Loucy (cell line): Measurements from ENCODE around the gene USPL1.

Experiments
- H2AFZ ChIP-seq: fragments of 200-600 bp; sonication (generic); 2 replicates; pipeline ENCODE4 v1.6.0; 2016; ENCODE audit warnings: antibody characterized with exemption, mild to moderate bottlenecking, low read length, moderate library complexity
- H3F3A ChIP-seq: fragments of 200-600 bp; 2 replicates; pipeline ENCODE4 v1.6.0; 2016; ENCODE audit warnings: antibody characterized with exemption, low read depth, mild to moderate bottlenecking
- H3K27me3 ChIP-seq: fragments of 200-600 bp; sonication (generic); 2 replicates; pipeline ENCODE4 v1.6.1; 2014; ENCODE audit warnings: low read length, mild to moderate bottlenecking; ENCODE audit not compliant: insufficient read depth, poor library complexity, severe bottlenecking
- H3K36me3 ChIP-seq: fragments of 200-600 bp; sonication (generic); 2 replicates; pipeline ENCODE4 v1.6.1; 2016; ENCODE audit warnings: low read length; ENCODE audit not compliant: insufficient read depth
- H3K4me1 ChIP-seq: fragments of 200-600 bp; sonication (generic); 2 replicates; pipeline ENCODE4 v1.5.1; 2014; ENCODE audit warnings: low read length, mild to moderate bottlenecking; ENCODE audit not compliant: insufficient read depth, poor library complexity, severe bottlenecking
- H3K4me2 ChIP-seq: fragments of 200-600 bp; sonication (generic); 2 replicates; pipeline ENCODE4 v1.6.0; 2014; ENCODE audit warnings: antibody characterized with exemption, low read length, low read depth, mild to moderate bottlenecking; ENCODE audit not compliant: poor library complexity, severe bottlenecking
- H3K4me3 ChIP-seq: fragments of 200-600 bp; sonication (generic); 2 replicates; pipeline ENCODE4 v1.5.1; 2014; ENCODE audit warnings: low read length, mild to moderate bottlenecking, mixed read lengths; ENCODE audit not compliant: poor library complexity, severe bottlenecking
- H3K79me2 ChIP-seq: fragments of 200-600 bp; sonication (generic); 2 replicates; pipeline ENCODE4 v1.6.1; 2014; ENCODE audit warnings: low read length; ENCODE audit not compliant: insufficient read depth
- H3K9ac ChIP-seq: fragments of 200-600 bp; sonication (generic); 2 replicates; pipeline ENCODE4 v1.6.0; 2014; ENCODE audit warnings: mild to moderate bottlenecking, low read depth, low read length, moderate library complexity; ENCODE audit not compliant: poor library complexity, severe bottlenecking
- H3K9me2 ChIP-seq: fragments of 200-600 bp; sonication (generic); replicated peaks from 2 replicates; pipeline ENCODE4 v1.6.1; 2016; ENCODE audit warnings: low read depth, low read length, mixed read lengths
- H3K9me3 ChIP-seq: fragments of 200-600 bp; sonication (generic); 2 replicates; pipeline ENCODE4 v1.6.1; 2014; ENCODE audit warnings: mild to moderate bottlenecking, antibody characterized with exemption, low read length, low read depth; ENCODE audit not compliant: insufficient read depth
- H4K20me1 ChIP-seq: fragments of 200-600 bp; sonication (generic); 2 replicates; pipeline ENCODE4 v1.6.0; 2014; ENCODE audit warnings: antibody characterized with exemption, low read length, mild to moderate bottlenecking; ENCODE audit not compliant: insufficient read depth, poor library complexity, severe bottlenecking
- EZH2phosphoT487 ChIP-seq: fragments of 200-600 bp; IDR thresholded peaks from 2 replicates; pipeline ENCODE4 v1.6.1; 2018; ENCODE audit warnings: antibody characterized with exemption, mild to moderate bottlenecking, moderate library complexity, borderline replicate concordance
- TF ChIP-seq, protein P1 (sequence below): fragments of 200-600 bp; sonication (generic); conservative IDR thresholded peaks from 2 replicates; pipeline ENCODE4 v1.5.1; 2014; ENCODE audit warnings: mild to moderate bottlenecking, antibody characterized with exemption, low read length

The USPL1 gene

GRCh38 chr13:30675717-30676116, 58.0 kb downstream of the USPL1 start:
- Histone ChIP-seq H2AFZ (no peak overlapping the region), H3K4me1 (peaks cover 9% of the 10 kb centered on the region), H3F3A (no peaks in the 10 kb centered on the region), H3K27me3 (no peaks in the 10 kb centered on the region), H3K4me2 (no peak overlapping the region), H3K4me3 (no peak overlapping the region), H3K9me2 (no peaks in the 10 kb centered on the region), H3K36me3 (no peaks in the 10 kb centered on the region), H3K9me3 (no peaks in the 10 kb centered on the region), H4K20me1 (no peaks in the 10 kb centered on the region), H3K79me2 (no peaks in the 10 kb centered on the region), H3K9ac (no peak overlapping the region)
- TF ChIP-seq, protein P1, sequence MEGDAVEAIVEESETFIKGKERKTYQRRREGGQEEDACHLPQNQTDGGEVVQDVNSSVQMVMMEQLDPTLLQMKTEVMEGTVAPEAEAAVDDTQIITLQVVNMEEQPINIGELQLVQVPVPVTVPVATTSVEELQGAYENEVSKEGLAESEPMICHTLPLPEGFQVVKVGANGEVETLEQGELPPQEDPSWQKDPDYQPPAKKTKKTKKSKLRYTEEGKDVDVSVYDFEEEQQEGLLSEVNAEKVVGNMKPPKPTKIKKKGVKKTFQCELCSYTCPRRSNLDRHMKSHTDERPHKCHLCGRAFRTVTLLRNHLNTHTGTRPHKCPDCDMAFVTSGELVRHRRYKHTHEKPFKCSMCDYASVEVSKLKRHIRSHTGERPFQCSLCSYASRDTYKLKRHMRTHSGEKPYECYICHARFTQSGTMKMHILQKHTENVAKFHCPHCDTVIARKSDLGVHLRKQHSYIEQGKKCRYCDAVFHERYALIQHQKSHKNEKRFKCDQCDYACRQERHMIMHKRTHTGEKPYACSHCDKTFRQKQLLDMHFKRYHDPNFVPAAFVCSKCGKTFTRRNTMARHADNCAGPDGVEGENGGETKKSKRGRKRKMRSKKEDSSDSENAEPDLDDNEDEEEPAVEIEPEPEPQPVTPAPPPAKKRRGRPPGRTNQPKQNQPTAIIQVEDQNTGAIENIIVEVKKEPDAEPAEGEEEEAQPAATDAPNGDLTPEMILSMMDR, result no peak
- no peak for TF ChIP-seq EZH2phosphoT487

DNA sequence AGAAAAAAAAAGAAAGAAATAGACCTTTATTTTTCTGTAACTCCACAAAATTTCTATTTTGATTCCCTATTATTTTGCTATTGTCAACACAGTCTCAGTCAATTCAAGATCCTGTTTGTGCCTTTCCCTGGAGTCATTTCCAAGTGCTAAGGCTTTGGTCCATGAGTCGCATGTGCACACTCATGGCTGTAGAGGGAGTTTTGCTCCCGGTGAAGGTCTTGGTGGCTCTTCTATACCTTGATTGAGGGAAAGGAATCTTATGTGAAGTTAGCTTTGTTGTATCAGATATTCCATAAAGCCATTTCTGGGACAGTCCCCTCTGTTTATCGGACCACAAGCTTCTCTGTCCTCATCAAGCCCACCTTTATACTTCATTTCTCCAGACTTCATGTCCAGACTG, 59.0 kb downstream of the USPL1 start:
- Histone ChIP-seq H3K9me3 (no peaks in the 10 kb centered on the region), H3F3A (no peaks in the 10 kb centered on the region), H3K79me2 (no peaks in the 10 kb centered on the region), H4K20me1 (no peaks in the 10 kb centered on the region), H3K36me3 (no peaks in the 10 kb centered on the region), H3K4me3 (no peak overlapping the region), H2AFZ (no peak overlapping the region), H3K9ac (no peak overlapping the region), H3K4me2 (no peak overlapping the region), H3K9me2 (no peaks in the 10 kb centered on the region), H3K4me1 (peaks cover 4% of the 10 kb centered on the region), H3K27me3 (no peaks in the 10 kb centered on the region)
- TF ChIP-seq, protein P1, result peak; percentile 54
- TF ChIP-seq EZH2phosphoT487, result no peak

DNA sequence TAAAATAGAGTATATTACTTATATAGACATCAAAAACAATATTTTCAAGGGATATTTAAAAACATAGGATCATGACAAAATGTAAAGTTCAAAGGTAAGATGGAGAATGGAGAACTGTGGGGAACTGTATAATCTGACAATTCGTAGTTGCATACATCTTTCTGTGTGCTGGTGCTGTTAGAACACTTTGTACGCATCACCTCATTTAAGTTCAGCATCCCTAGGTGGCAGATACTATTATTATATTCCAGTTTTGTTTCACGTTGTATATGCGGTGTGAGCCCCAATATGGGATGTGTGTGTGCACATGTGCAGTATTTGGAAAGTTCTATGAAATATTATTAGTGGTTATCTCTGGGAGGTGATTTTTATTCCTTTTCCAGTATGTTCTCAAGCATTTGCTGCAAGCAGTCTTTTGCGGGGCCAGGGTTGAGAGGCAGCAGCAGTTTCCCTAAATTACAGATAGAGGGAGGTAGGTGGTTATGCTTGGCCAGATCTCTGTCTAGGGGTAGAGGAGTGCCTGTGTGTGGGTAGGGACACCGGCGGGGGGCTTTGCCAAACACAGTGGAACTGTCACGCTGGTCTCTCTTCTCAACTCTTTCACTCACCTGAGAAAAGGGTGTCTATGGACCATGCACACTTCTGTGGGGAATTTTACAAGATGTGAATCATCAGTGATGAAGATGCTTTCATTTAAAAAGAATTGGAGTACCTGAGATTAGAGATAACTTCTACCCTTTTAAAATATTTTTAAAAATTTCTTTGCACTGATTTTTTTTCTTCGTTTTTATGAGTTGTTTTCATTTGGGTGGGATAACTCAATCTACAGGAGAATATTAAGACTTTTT, 62.0 kb downstream of the USPL1 start:
- Histone ChIP-seq H3K27me3 (no peaks in the 10 kb centered on the region), H3K4me1 (peaks cover 12% of the 10 kb centered on the region), H3K9ac (no peak overlapping the region), H3K36me3 (no peaks in the 10 kb centered on the region), H3K9me2 (no peaks in the 10 kb centered on the region), H3K79me2 (no peaks in the 10 kb centered on the region), H3K4me3 (no peak overlapping the region), H3K4me2 (no peak overlapping the region), H3F3A (no peaks in the 10 kb centered on the region), H3K9me3 (no peaks in the 10 kb centered on the region), H2AFZ (no peak overlapping the region; the same call in 1 of the 2 replicates), H4K20me1 (no peaks in the 10 kb centered on the region)
- TF ChIP-seq EZH2phosphoT487, result no peak
- TF ChIP-seq, protein P1, result peak; percentile 83
